Natural killer cell (primary cell): ENCODE data around the gene PLEKHG7. TPM values are rescaled to one million over a fixed set of nuclear protein-coding genes. Genes with fewer than 3 reads are reported as not detected.

Experiments used
- ATAC-seq, 3 donors: fragments of 150-1000 bp in 2 of 3; fragments of 200-7000 bp in 1 of 3; cut with Tn5 transposase; 1 replicate in 1 of 3; 2 replicates in 2 of 3; pipeline ENCODE4 v1.10.0; 2021; ENCODE audit warnings: mild to moderate bottlenecking in 2 of 3, moderate library complexity in 2 of 3
- DNase-seq, 2 donors: peaks; one replicate each; pipeline versions ENCODE4 v3.0.0 to v3.0.0-alpha.2; 2013 to 2021; ENCODE audit warnings: mixed read lengths in 1 of 2
- H3K27ac ChIP-seq: one replicate; pipeline ENCODE4 v1.5.1; 2013; ENCODE audit warnings: mild to moderate bottlenecking, low read length
- H3K27me3 ChIP-seq: one replicate; pipeline ENCODE4 v1.6.1; 2013; ENCODE audit warnings: low read length; ENCODE audit not compliant: control insufficient read depth, insufficient read depth
- H3K36me3 ChIP-seq: one replicate; pipeline ENCODE4 v1.6.1; 2013; ENCODE audit warnings: low read length; ENCODE audit not compliant: control insufficient read depth, insufficient read depth
- H3K4me1 ChIP-seq: one replicate; pipeline ENCODE4 v1.6.1; 2013; ENCODE audit warnings: low read length; ENCODE audit not compliant: control insufficient read depth, insufficient read depth
- H3K4me3 ChIP-seq: one replicate; pipeline ENCODE4 v1.5.1; 2013; ENCODE audit warnings: low read length
- H3K9me3 ChIP-seq: one replicate; pipeline ENCODE4 v1.6.1; 2013; ENCODE audit warnings: low read length; ENCODE audit not compliant: control insufficient read depth, insufficient read depth
- H3K27ac Mint-ChIP-seq, 2 donors: one replicate each; pipeline ENCODE4 v1.8.0; 2022; ENCODE audit warnings: mild to moderate bottlenecking in 2 of 2, mixed read lengths in 2 of 2, moderate library complexity in 1 of 2
- H3K27me3 Mint-ChIP-seq, 2 donors: one replicate each; pipeline ENCODE4 v1.8.0; 2022; ENCODE audit warnings: low read depth in 2 of 2, mixed read lengths in 2 of 2
- H3K36me3 Mint-ChIP-seq: one replicate; pipeline ENCODE4 v1.8.0; 2022; ENCODE audit warnings: mixed read lengths
- H3K4me1 Mint-ChIP-seq, 2 donors: one replicate each; pipeline ENCODE4 v1.8.0; 2022; ENCODE audit warnings: mixed read lengths in 2 of 2
- H3K4me3 Mint-ChIP-seq: one replicate; pipeline ENCODE4 v1.8.0; 2022; ENCODE audit warnings: mild to moderate bottlenecking, moderate library complexity, mixed read lengths
- H3K9me3 Mint-ChIP-seq, 2 donors: one replicate each; pipeline ENCODE4 v1.8.0; 2022; ENCODE audit warnings: mixed read lengths in 2 of 2
- CTCF ChIP-seq: fragments of 200-600 bp; IDR thresholded peaks from one replicate; pipeline ENCODE4 v1.8.0; 2022; ENCODE audit warnings: antibody characterized with exemption
- WGBS: methylation state at CpG from one replicate; pipeline ENCODE4 v1.1.7; 2013; ENCODE audit warnings: missing lambda C conversion rate; ENCODE audit not compliant: insufficient coverage; 5-methylcytosine and 5-hydroxymethylcytosine counted together
- intact Hi-C: fragments of 100-400 bp; cut with micrococcal nuclease; formaldehyde crosslinking; loops from one replicate; pipeline ENCODE4 v1.14.2; 2022
- total RNA-seq, 4 donors: library from RNA; stranded (reverse); fragments of 120-200 nt in 1 of 4; gene quantifications; one replicate each; pipeline versions ENCODE4 v1.2.3 to v1.2.4, GENCODE V29; 2013 to 2022

Gene PLEKHG7
- total RNA-seq, 3 donors from 2014 or later (not counting 1 experiment from before 2014, with no cell fraction given) = 0.16 to 0.63 TPM; not detected in 1

DNA sequence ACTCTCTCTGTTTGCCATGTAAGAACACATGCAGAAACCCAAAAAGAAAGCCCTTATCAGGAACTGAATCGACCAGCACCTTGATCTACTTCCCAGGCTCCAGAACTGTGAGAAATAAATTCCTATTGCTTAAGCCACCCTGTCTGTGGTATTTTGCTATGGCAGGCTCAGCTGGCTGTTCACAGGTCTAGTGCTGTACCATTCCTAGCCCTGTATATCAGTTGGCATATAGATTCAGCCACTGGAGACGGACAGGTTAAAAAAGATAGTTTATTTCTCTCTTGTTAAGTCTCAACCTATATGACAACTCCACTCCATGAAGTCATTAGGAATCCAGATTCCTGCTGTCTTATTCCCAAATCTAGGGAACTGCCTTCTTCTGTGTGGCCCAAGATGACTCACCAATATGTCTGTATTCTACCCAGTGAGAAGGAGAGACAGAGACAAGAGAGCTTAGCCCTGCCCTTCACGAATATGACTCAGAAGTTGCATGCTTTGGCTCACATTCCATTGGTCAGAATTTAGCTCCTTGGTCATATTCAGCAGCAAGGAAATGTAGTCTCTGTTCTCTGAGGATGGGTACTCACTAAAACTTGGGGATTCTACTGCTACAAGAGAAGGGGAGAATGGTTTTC lies 57.0 kb downstream of the PLEKHG7 start:
- Histone ChIP-seq H3K27me3 (no peaks in the 10 kb centered on the region), H3K9me3 (no peaks in the 10 kb centered on the region), H3K27ac (no peak overlapping the region), H3K4me1 (peaks cover 12% of the 10 kb centered on the region), H3K36me3 (no peaks in the 10 kb centered on the region), H3K4me3 (no peak overlapping the region)
- Mint-ChIP-seq H3K4me1 (peaks cover 34% of the 10 kb centered on the region in 2 donors), H3K27ac (no peak overlapping the region), H3K27me3 (peaks cover 6 to 7% of the 10 kb centered on the region in 2 donors), H3K9me3 (peaks cover 0 to 2% of the 10 kb centered on the region in 2 donors), H3K4me3 (no peak overlapping the region), H3K36me3 (no peaks in the 10 kb centered on the region)
- intact Hi-C loops = no loop called here
- ATAC-seq = no peak
- DNase-seq = no peak
- WGBS = 90% methylated on average over 3 of the region's 3 CpGs
- no peak for TF ChIP-seq CTCF

- Mint-ChIP-seq H3K4me3 (no peak overlapping the region), H3K36me3 (no peaks in the 10 kb centered on the region), H3K9me3 (peaks cover 0 to under 1% of the 10 kb centered on the region in 2 donors), H3K27me3 (peaks cover 6 to 7% of the 10 kb centered on the region in 2 donors), H3K27ac (no peak overlapping the region), H3K4me1 (peaks cover 16% of the 10 kb centered on the region in 2 donors)
- intact Hi-C loops = no loop called here
- H3K4me3 ChIP-seq = no peak overlapping the region
- H3K36me3 ChIP-seq = no peaks in the 10 kb centered on the region
- DNase-seq = no peak
- no peak for TF ChIP-seq CTCF
- H3K27me3 ChIP-seq = no peaks in the 10 kb centered on the region
- H3K4me1 ChIP-seq = peaks cover 6% of the 10 kb centered on the region
- 85% methylated on average over 2 of the region's 5 CpGs for WGBS
- ATAC-seq = no peak
- no peaks in the 10 kb centered on the region for H3K9me3 ChIP-seq
- no peak overlapping the region for H3K27ac ChIP-seq
Measured at GRCh38 chr12:92762773-92763172, 60.0 kb downstream of the PLEKHG7 start.

- H3K4me3 ChIP-seq = no peak overlapping the region
- no peaks in the 10 kb centered on the region for H3K9me3 ChIP-seq
- peaks cover 12% of the 10 kb centered on the region in 2 donors for H3K4me1 Mint-ChIP-seq
- intact Hi-C loops = no loop called here
- no peak overlapping the region for H3K4me3 Mint-ChIP-seq
- no peak for TF ChIP-seq CTCF
- no peaks in the 10 kb centered on the region for H3K9me3 Mint-ChIP-seq
- H3K36me3 ChIP-seq = no peaks in the 10 kb centered on the region
- no peak for DNase-seq
- no peaks in the 10 kb centered on the region for H3K36me3 Mint-ChIP-seq
- no peaks in the 10 kb centered on the region for H3K27me3 ChIP-seq
- H3K27ac ChIP-seq = no peak overlapping the region
- H3K27me3 Mint-ChIP-seq = peaks cover 6 to 7% of the 10 kb centered on the region in 2 donors
- peaks cover 5% of the 10 kb centered on the region for H3K4me1 ChIP-seq
- WGBS = 90% methylated on average over 4 of the region's 5 CpGs
- ATAC-seq = no peak
- no peak overlapping the region for H3K27ac Mint-ChIP-seq
Measured at GRCh38 chr12:92764831-92765230, 62.0 kb downstream of the PLEKHG7 start.

DNA sequence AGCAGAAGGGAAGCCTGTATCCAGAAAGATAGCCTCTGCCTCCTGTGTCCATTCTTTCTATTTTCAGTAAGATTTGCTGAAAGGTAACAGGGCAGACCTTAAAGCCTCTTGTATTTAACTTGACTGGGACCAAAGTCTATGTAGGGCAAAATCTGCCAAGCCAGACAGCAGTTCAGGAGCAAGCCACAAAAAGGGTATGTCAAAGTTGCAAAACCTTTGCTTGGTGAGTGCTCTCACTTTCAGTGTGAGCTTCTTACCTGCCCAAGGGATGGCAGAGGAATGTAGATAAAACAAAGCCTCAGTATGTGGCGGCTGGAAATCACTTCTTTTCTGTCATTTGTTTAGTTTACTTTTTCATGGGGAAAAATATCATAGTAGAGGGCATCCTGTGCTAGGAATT lies 63.1 kb downstream of the PLEKHG7 start:
- H3K27me3 Mint-ChIP-seq = peaks cover 6 to 7% of the 10 kb centered on the region in 2 donors
- H3K9me3 Mint-ChIP-seq = no peaks in the 10 kb centered on the region
- DNase-seq (no peak), ATAC-seq (no peak)
- H3K9me3 ChIP-seq = no peaks in the 10 kb centered on the region
- no peak overlapping the region for H3K27ac ChIP-seq
- H3K27me3 ChIP-seq = no peaks in the 10 kb centered on the region
- WGBS = no CpG with 5 or more reads among the region's 1 CpG
- no peak overlapping the region for H3K27ac Mint-ChIP-seq
- H3K4me3 ChIP-seq = no peak overlapping the region
- H3K36me3 ChIP-seq = no peaks in the 10 kb centered on the region
- intact Hi-C loops = no loop called here
- no peak for TF ChIP-seq CTCF
- H3K4me3 Mint-ChIP-seq = no peak overlapping the region
- H3K4me1 ChIP-seq = peaks cover 5% of the 10 kb centered on the region
- no peaks in the 10 kb centered on the region for H3K36me3 Mint-ChIP-seq
- H3K4me1 Mint-ChIP-seq = peaks cover 17 to 21% of the 10 kb centered on the region in 2 donors
